Ovary (tissue), 9 donors: ENCODE results near the gene ANKRD40. TPM values are rescaled to one million over a fixed set of nuclear protein-coding genes. Genes with fewer than 3 reads are reported as not detected.
A peak's percentile ranks its signal among the peaks of the same experiment; 100 is the strongest.

Experiments
- DNase-seq, 5 donors: peaks; one replicate each; pipeline ENCODE4 v3.0.0-alpha.2; 2019 to 2020
- H3K27ac ChIP-seq, 2 donors: fragments of 200-600 bp; one replicate each; pipeline versions ENCODE4 v1.5.1 to v1.8.0; 2019 to 2022
- H3K27me3 ChIP-seq: fragments of 200-600 bp; one replicate; pipeline ENCODE4 v1.8.0; 2022
- H3K36me3 ChIP-seq: fragments of 200-600 bp; sonication (generic); one replicate; pipeline ENCODE4 v1.5.1; 2019
- H3K4me1 ChIP-seq: one replicate; pipeline ENCODE4 v1.8.1; 2013; ENCODE audit warnings: mild to moderate bottlenecking, moderate library complexity; ENCODE audit not compliant: insufficient read depth
- H3K4me3 ChIP-seq: fragments of 200-600 bp; sonication (generic); one replicate; pipeline ENCODE4 v1.5.1; 2017
- H3K9me3 ChIP-seq, 2 donors: fragments of 200-600 bp in 1 of 2; sonication (generic) in 1 of 2; one replicate each; pipeline versions ENCODE4 v1.5.1 to v1.8.1; 2013 to 2019; ENCODE audit warnings: mild to moderate bottlenecking in 1 of 2, moderate library complexity in 1 of 2
- CTCF ChIP-seq, 3 donors: fragments of 450-650 bp in 2 of 3; fragments of 200-600 bp in 1 of 3; IDR thresholded peaks; one replicate each; pipeline versions ENCODE4 v1.5.1 to v1.8.0; 2016 to 2022; ENCODE audit warnings: antibody characterized with exemption in 3 of 3, mild to moderate bottlenecking in 1 of 3
- EP300 ChIP-seq: sonication (generic); formaldehyde crosslinking; IDR thresholded peaks from one replicate; pipeline ENCODE4 v1.6.1; 2017; ENCODE audit warnings: antibody characterized with exemption
- POLR2A ChIP-seq: fragments of 450-650 bp; IDR thresholded peaks from one replicate; pipeline ENCODE4 v1.6.1; 2017; ENCODE audit warnings: antibody characterized with exemption, mild to moderate bottlenecking, moderate library complexity
- WGBS, 3 donors: extraction: QIAGEN DNeasy Blood & Tissue Kit in 1 of 3; methylation state at CpG; one replicate each; pipeline versions ENCODE4 v1.1.5 to v1.1.7; 2013 to 2017; 5-methylcytosine and 5-hydroxymethylcytosine counted together
- intact Hi-C, 4 donors: fragments of 100-400 bp; cut with DNase I; formaldehyde crosslinking; loops; one replicate each; pipeline versions ENCODE4 v1.11.0 to v1.15.1; 2022 to 2023
- polyA plus RNA-seq, 2 donors: library from polyadenylated mRNA; stranded (reverse); fragments of 200-250 nt in 1 of 2; fragments of 350-450 nt in 1 of 2; fragmentation: Illumina TruSeq in 1 of 2; extraction: RNeasy Lipid Tissue Mini Kit (QIAGEN cat#74804) in 1 of 2; gene quantifications; one replicate each; pipeline ENCODE4 v1.2.3, GENCODE V29; 2013 to 2014
- total RNA-seq, 7 donors: library from RNA; depleted of rRNA in 2 of 7; stranded (reverse); fragments of >200 nt in 2 of 7; fragmentation: NEBNext Ultra II Directional in 3 of 7; extraction: Animal tissue kit (Norgen Biotek cat#: 25700) in 3 of 7; gene quantifications; one replicate each; pipeline versions ENCODE4 v1.1.0 to v1.2.4, GENCODE V29; 2016 to 2023
- donor health status: DM: no; HTN: no; CAD: no; lungs with moderate emphysema.
- donor health status: DM: no; HTN: no; CAD: no.
- donor health status: Bipolar disorder and iron deficiency.
- donor health status: DM: yes; HTN: yes; CAD: no.
- donor health status: DM: no; HTN: no; CAD: no.
- donor health status: DM: yes; HTN: yes; CAD: no.

ANKRD40 gene
- total and polyA plus RNA-seq, 9 donors = 17.0 to 52.6 (median 41.8) TPM

- 40 to 52% (median 51%) methylated on average over 16 of the region's 16 CpGs for WGBS, 3 donors
- peak; percentile 78 to 88 (median 87) for DNase-seq
- Histone ChIP-seq H3K27me3 (no peaks in the 10 kb centered on the region), H3K4me3 (no peak overlapping the region), H3K9me3 (no peaks in the 10 kb centered on the region), H3K36me3 (no peaks in the 10 kb centered on the region), H3K27ac (peak overlapping the region; percentile 53 to 85), H3K4me1 (peaks cover 30% of the 10 kb centered on the region)
- intact Hi-C loops = loop anchor here (5.0 to 10.0 kb wide), 4 partner anchors 53 to 205 kb away; partner anchors contain the start of gene ABCC3 (in 1 of the 4)
- no peak for TF ChIP-seq EP300
- TF ChIP-seq POLR2A = peak; percentile 35
- peak in 1 of 3 donors; percentile 19 for TF ChIP-seq CTCF (IDR thresholded peaks at IDR 0.05)
Observed at GRCh38 chr17:50687200-50688066, 20.3 kb downstream of the ANKRD40 start.

GRCh38 chr17:50686494-50687199 is 21.1 kb downstream of the ANKRD40 start:
- peaks cover 25% of the 10 kb centered on the region for H3K4me1 ChIP-seq
- 7 to 12% (median 8%) methylated on average over 14 of the region's 14 CpGs for WGBS, 3 donors
- peak overlapping the region; percentile 53 to 85 for H3K27ac ChIP-seq
- no peaks in the 10 kb centered on the region for H3K36me3 ChIP-seq
- DNase-seq = peak; percentile 83 to 94 (median 87)
- no peaks in the 10 kb centered on the region for H3K9me3 ChIP-seq
- no peaks in the 10 kb centered on the region for H3K27me3 ChIP-seq
- intact Hi-C loops = loop anchor here (5.0 to 10.0 kb wide), 4 partner anchors 52 to 204 kb away; partner anchors contain the start of gene ABCC3 (in 1 of the 4)
- H3K4me3 ChIP-seq = no peak overlapping the region
- TF ChIP-seq POLR2A (no peak), CTCF (IDR thresholded peaks at IDR 0.05) (no peak), EP300 (peak; percentile 69)

GRCh38 chr17:50685691-50686493 is 21.8 kb downstream of the ANKRD40 start:
- Histone ChIP-seq H3K9me3 (no peaks in the 10 kb centered on the region), H3K4me1 (peaks cover 29% of the 10 kb centered on the region), H3K36me3 (no peaks in the 10 kb centered on the region), H3K27ac (peak overlapping the region; percentile 34 to 85), H3K4me3 (no peak overlapping the region), H3K27me3 (no peaks in the 10 kb centered on the region)
- no peak for DNase-seq
- WGBS, 3 donors = 65 to 76% (median 70%) methylated on average over 17 of the region's 17 CpGs
- TF ChIP-seq POLR2A (no peak), EP300 (no peak), CTCF (IDR thresholded peaks at IDR 0.05) (no peak)
- intact Hi-C loops = loop anchor here (5.0 to 10.0 kb wide), 4 partner anchors 51 to 204 kb away; partner anchors contain the start of gene ABCC3 (in 1 of the 4)

- peaks cover 29% of the 10 kb centered on the region for H3K4me1 ChIP-seq
- no peaks in the 10 kb centered on the region for H3K9me3 ChIP-seq
- no peak for TF ChIP-seq EP300
- no peak for TF ChIP-seq POLR2A
- TF ChIP-seq CTCF (IDR thresholded peaks at IDR 0.05) = no peak
- intact Hi-C loops = loop anchor here (5.0 to 10.0 kb wide), 4 partner anchors 50 to 203 kb away; partner anchors contain the start of gene ABCC3 (in 1 of the 4)
- no peak for DNase-seq
- no peaks in the 10 kb centered on the region for H3K27me3 ChIP-seq
- H3K36me3 ChIP-seq = no peaks in the 10 kb centered on the region
- H3K4me3 ChIP-seq = no peak overlapping the region
- peak overlapping the region in 1 of 2 donors; percentile 7 for H3K27ac ChIP-seq
- WGBS, 3 donors = 84 to 91% (median 86%) methylated on average over 1 of the region's 1 CpG
Observed at GRCh38 chr17:50685334-50685665, 22.4 kb downstream of the ANKRD40 start.
